Ishikawa (cell line): ENCODE measurements around the gene KIAA0586.

Experiments
- CEBPB ChIP-seq: IDR thresholded peaks from 2 replicates; pipeline ENCODE4 v1.6.1; 2012
- CREB1 ChIP-seq: IDR thresholded peaks from 2 replicates; pipeline ENCODE4 v1.6.1; 2012; ENCODE audit warnings: low read depth
- EGR1 ChIP-seq: IDR thresholded peaks from 2 replicates; pipeline ENCODE4 v1.6.1; 2012
- EP300 ChIP-seq: IDR thresholded peaks from 2 replicates; pipeline ENCODE4 v1.6.1; 2012; ENCODE audit warnings: borderline replicate concordance
- FOXM1 ChIP-seq: IDR thresholded peaks from 2 replicates; pipeline ENCODE4 v1.6.1; 2012; ENCODE audit warnings: low read depth, borderline replicate concordance
- NFIC ChIP-seq: IDR thresholded peaks from 2 replicates; pipeline ENCODE4 v1.6.1; 2012
- RAD21 ChIP-seq: IDR thresholded peaks from 2 replicates; pipeline ENCODE4 v1.6.1; 2012; ENCODE audit warnings: low read depth
- TAF1 ChIP-seq: IDR thresholded peaks from 2 replicates; pipeline ENCODE4 v1.6.1; 2012; ENCODE audit warnings: low read depth, mild to moderate bottlenecking
- TCF12 ChIP-seq: IDR thresholded peaks from 2 replicates; pipeline ENCODE4 v1.6.1; 2012; ENCODE audit warnings: low read depth
- TEAD4 ChIP-seq: IDR thresholded peaks from 2 replicates; pipeline ENCODE4 v1.6.1; 2012
- YY1 ChIP-seq: IDR thresholded peaks from 2 replicates; pipeline ENCODE4 v1.6.1; 2012; ENCODE audit warnings: low read depth
- ZBTB7A ChIP-seq: IDR thresholded peaks from 2 replicates; pipeline ENCODE4 v1.6.1; 2012; ENCODE audit warnings: low read depth
- TF ChIP-seq, protein P1 (sequence below): IDR thresholded peaks from 2 replicates; pipeline ENCODE4 v1.6.1; 2012
- TF ChIP-seq, protein P2 (sequence below): IDR thresholded peaks from 2 replicates; pipeline ENCODE4 v1.6.1; 2012; ENCODE audit warnings: low read depth, mild to moderate bottlenecking
- TF ChIP-seq, protein P3 (sequence below): IDR thresholded peaks from 2 replicates; pipeline ENCODE4 v1.6.1; 2012

Gene KIAA0586

DNA sequence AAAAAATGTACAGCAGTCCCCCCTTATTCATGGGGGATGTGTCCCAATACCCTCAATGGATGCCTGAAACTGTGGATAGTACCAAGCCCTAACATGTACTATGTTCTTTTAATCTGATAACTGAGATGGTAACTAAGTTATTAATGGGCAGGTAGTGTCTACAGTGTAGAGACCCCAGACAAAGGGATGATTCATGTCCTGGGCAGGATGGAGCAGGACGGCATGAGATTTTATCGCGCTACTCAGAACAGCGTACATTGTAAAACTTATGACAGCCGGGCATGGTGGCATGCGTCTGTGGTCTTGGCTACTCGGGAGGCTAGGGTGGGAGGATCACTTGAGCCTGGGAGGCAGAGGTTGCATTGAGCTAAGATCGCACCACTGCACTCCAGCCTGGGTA is 37.1 kb downstream of the KIAA0586 start:
- TF ChIP-seq, protein P1, sequence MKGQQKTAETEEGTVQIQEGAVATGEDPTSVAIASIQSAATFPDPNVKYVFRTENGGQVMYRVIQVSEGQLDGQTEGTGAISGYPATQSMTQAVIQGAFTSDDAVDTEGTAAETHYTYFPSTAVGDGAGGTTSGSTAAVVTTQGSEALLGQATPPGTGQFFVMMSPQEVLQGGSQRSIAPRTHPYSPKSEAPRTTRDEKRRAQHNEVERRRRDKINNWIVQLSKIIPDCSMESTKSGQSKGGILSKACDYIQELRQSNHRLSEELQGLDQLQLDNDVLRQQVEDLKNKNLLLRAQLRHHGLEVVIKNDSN: no peak

DNA sequence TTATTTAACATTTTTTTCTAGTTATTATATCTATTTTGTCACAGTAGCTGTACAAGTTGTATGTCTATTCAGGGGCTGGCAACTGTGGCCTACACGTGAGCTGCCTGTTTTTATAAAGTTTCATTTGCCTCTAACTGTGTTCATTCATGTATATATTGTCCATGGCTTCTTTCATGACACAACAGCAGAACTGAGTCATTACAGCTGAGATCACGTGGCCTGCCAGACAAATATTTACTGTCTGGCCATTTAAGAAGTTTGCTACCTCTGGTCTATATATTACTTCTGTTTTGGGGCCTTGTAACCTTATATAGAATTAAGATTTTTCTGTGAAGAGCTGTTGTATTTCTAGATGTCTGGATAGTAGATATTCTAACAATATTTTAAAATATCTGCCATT is 37.9 kb downstream of the KIAA0586 start:
- TF ChIP-seq, protein P2, sequence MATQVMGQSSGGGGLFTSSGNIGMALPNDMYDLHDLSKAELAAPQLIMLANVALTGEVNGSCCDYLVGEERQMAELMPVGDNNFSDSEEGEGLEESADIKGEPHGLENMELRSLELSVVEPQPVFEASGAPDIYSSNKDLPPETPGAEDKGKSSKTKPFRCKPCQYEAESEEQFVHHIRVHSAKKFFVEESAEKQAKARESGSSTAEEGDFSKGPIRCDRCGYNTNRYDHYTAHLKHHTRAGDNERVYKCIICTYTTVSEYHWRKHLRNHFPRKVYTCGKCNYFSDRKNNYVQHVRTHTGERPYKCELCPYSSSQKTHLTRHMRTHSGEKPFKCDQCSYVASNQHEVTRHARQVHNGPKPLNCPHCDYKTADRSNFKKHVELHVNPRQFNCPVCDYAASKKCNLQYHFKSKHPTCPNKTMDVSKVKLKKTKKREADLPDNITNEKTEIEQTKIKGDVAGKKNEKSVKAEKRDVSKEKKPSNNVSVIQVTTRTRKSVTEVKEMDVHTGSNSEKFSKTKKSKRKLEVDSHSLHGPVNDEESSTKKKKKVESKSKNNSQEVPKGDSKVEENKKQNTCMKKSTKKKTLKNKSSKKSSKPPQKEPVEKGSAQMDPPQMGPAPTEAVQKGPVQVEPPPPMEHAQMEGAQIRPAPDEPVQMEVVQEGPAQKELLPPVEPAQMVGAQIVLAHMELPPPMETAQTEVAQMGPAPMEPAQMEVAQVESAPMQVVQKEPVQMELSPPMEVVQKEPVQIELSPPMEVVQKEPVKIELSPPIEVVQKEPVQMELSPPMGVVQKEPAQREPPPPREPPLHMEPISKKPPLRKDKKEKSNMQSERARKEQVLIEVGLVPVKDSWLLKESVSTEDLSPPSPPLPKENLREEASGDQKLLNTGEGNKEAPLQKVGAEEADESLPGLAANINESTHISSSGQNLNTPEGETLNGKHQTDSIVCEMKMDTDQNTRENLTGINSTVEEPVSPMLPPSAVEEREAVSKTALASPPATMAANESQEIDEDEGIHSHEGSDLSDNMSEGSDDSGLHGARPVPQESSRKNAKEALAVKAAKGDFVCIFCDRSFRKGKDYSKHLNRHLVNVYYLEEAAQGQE: no peak
- TF ChIP-seq, protein P1: peak; percentile 41
- no peak for TF ChIP-seq CEBPB
- no peak for TF ChIP-seq TCF12
- no peak for TF ChIP-seq ZBTB7A

DNA sequence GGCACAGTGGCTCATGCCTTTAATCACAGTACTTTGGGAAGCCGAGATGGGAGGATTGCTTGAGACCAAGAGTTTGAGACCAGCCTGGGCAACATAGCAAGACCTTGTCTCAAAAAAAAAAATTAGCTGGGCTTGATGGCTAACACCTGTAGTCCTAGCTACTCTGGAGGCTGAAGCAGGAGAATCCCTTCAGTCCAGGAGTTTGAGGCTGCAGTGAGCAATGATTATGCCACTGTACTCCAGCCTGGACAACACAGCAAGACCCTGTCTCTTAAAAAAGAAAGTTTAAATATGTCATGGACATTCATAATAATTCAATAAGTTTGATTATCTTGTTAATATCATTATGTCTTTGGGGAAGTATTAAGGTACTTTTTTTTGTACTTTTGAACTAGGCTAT is 38.9 kb downstream of the KIAA0586 start:
- TF ChIP-seq, protein P2: no peak
- TF ChIP-seq CEBPB (no peak), TAF1 (no peak), YY1 (no peak), EGR1 (no peak), RAD21 (no peak), TEAD4 (no peak), CREB1 (no peak), TCF12 (no peak), EP300 (no peak), NFIC (no peak), ZBTB7A (no peak), FOXM1 (no peak)
- TF ChIP-seq, protein P3, sequence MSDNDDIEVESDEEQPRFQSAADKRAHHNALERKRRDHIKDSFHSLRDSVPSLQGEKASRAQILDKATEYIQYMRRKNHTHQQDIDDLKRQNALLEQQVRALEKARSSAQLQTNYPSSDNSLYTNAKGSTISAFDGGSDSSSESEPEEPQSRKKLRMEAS: no peak
- TF ChIP-seq, protein P1: no peak

DNA sequence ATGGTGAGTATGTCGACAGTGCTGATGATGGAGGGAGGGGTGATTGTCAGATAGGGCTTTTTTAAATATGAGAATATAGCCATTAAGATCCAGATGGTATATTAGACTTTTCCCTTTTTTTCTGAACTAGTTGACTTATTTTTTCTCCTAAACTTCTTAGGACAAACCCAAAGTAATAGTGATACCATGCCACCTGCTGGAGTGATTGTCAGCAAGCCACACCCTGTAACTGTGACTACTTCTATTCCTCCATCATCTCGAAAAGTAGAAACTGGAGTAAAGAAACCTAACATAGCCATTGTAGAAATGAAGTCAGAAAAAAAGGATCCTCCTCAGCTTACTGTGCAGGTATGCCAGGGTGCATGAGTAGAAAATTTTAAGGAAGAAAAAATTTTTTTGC is 40.1 kb downstream of the KIAA0586 start:
- TF ChIP-seq CEBPB (no peak), YY1 (no peak), EP300 (no peak), TEAD4 (no peak), TAF1 (no peak), ZBTB7A (no peak), FOXM1 (no peak), TCF12 (no peak)
- TF ChIP-seq, protein P2: no peak
- TF ChIP-seq, protein P1: no peak
- TF ChIP-seq, protein P3: no peak
